ENCODE results near the gene HCRTR1.

DNA sequence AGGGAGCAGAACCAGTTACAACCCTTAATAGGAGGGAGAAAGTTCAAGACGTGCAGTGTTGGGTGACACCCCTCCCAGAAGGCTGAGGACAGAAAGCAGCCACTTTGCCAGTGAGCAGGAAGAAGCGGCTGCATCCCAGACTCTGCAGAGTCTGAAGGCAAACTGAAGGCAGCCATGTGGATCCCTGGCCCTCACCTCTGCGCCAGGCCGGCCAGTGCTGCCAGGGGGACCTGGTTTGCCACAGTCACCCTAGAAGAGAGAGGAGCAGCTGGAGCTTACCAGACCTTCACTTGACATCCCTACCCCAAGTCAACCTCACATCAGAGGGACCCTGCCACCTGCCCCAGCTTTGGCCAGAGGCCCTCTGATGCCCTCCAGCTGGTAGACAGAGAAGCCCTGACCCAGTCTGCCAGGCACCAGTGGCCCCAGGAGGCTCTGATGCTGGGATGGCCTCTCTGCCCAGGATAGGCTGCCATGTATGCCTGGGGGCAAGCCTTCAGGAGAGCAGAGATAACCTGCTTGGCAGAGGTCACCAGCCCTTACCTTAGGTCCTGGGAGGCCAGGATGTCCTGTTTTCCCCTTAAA is 43.5 kb downstream of the HCRTR1 start:
- TF ChIP-seq CTCF (IDR thresholded peaks at IDR 0.05), result no peak
- no peak for TF ChIP-seq POLR2AphosphoS5 (IDR thresholded peaks at IDR 0.05)

All from upper lobe of left lung (tissue), 4 donors.